ENCODE data around the gene TNNT2. TPM values are rescaled to one million over a fixed set of nuclear protein-coding genes. Genes with fewer than 3 reads are reported as not detected.

TNNT2 gene
- total and polyA plus RNA-seq, 2 donors from 2014 or later = 2.1 to 117 TPM

DNA sequence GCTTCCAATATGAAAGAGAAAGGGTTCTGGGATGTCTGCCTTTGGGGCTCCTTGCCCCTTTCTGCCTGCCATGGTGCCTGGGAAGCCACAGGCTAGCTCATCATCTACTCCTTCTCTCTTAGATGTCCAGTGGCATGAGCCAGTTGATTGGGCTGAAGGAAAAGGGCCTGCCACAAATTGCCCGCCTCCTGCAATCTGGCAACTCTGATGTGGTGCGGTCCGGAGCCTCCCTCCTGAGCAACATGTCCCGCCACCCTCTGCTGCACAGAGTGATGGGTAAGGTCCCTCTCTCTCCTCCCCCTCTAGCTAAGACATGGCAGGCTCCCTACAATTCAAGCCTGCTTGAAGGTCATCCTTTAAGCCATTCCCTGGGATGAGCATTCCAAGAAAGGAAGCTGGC, 53.2 kb downstream of the TNNT2 start:
- DNase-seq (no peak), FAIRE-seq (no peak)
- Histone ChIP-seq H3K4me1 (ENCODE audit: control insufficient read depth in 2 of 3, insufficient read depth in 2 of 3, low read depth in 1 of 3, low read length in 3 of 3) (no peaks in the 10 kb centered on the region), H3K27ac (ENCODE audit: low read depth in 2 of 2, low read length in 2 of 2) (no peak overlapping the region), H3K9ac (ENCODE audit: low read length in 3 of 3) (no peak overlapping the region), H3K4me3 (ENCODE audit: low read length in 3 of 3) (no peak overlapping the region), H3K36me3 (ENCODE audit: control insufficient read depth in 2 of 3, insufficient read depth in 3 of 3, low read length in 3 of 3) (no peaks in the 10 kb centered on the region), H3K9me3 (ENCODE audit: control insufficient read depth in 2 of 3, insufficient read depth in 1 of 3, low read length in 3 of 3) (no peaks in the 10 kb centered on the region), H3K27me3 (ENCODE audit: control insufficient read depth, insufficient read depth, low read length) (no peaks in the 10 kb centered on the region)
- TF ChIP-seq, protein P1, sequence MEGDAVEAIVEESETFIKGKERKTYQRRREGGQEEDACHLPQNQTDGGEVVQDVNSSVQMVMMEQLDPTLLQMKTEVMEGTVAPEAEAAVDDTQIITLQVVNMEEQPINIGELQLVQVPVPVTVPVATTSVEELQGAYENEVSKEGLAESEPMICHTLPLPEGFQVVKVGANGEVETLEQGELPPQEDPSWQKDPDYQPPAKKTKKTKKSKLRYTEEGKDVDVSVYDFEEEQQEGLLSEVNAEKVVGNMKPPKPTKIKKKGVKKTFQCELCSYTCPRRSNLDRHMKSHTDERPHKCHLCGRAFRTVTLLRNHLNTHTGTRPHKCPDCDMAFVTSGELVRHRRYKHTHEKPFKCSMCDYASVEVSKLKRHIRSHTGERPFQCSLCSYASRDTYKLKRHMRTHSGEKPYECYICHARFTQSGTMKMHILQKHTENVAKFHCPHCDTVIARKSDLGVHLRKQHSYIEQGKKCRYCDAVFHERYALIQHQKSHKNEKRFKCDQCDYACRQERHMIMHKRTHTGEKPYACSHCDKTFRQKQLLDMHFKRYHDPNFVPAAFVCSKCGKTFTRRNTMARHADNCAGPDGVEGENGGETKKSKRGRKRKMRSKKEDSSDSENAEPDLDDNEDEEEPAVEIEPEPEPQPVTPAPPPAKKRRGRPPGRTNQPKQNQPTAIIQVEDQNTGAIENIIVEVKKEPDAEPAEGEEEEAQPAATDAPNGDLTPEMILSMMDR (IDR thresholded peaks at IDR 0.05; ENCODE audit: borderline replicate concordance, extremely low read depth, insufficient read depth) = no peak
- intact Hi-C loops (cut with DNase I) = no loop called here

- TF ChIP-seq, protein P1 (IDR thresholded peaks at IDR 0.05; ENCODE audit: borderline replicate concordance, extremely low read depth, insufficient read depth) = no peak
- no peak for DNase-seq
These were observed 54.6 kb downstream of the TNNT2 start for GRCh38 chr1:201322653-201323510.

DNA sequence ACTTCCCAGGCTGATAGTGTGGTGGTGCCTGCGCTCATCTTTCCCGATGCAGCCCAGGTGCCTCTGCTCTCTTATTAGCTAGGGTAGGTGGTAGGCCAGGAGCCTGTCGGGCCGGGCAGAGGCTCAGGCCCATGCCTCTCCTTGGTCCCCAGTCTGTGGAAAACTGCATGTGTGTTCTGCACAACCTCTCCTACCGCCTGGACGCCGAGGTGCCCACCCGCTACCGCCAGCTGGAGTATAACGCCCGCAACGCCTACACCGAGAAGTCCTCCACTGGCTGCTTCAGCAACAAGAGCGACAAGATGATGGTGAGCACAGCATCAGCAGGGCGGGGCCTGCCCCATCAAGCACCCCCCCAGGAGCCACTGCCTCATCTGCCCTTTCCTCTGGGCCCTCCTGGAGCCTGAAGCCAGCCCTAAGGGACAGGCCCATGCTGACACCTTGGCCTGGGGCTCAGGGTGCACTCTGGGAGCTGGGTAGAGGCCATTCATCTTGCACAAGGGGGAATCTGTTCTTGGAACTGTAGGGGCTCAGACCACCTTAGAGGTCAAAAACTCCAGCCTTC, 55.6 kb downstream of the TNNT2 start:
- no peak overlapping the region for H3K4me3 ChIP-seq (ENCODE audit: low read length in 3 of 3)
- no peaks in the 10 kb centered on the region for H3K36me3 ChIP-seq (ENCODE audit: control insufficient read depth in 2 of 3, insufficient read depth in 3 of 3, low read length in 3 of 3)
- intact Hi-C loops (cut with DNase I) = no loop called here
- H3K9ac ChIP-seq (ENCODE audit: low read length in 3 of 3) = no peak overlapping the region
- DNase-seq (no peak), FAIRE-seq (no peak)
- no peaks in the 10 kb centered on the region for H3K9me3 ChIP-seq (ENCODE audit: control insufficient read depth in 2 of 3, insufficient read depth in 1 of 3, low read length in 3 of 3)
- TF ChIP-seq, protein P1 (IDR thresholded peaks at IDR 0.05; ENCODE audit: borderline replicate concordance, extremely low read depth, insufficient read depth) = no peak
- no peaks in the 10 kb centered on the region for H3K27me3 ChIP-seq (ENCODE audit: control insufficient read depth, insufficient read depth, low read length)
- no peaks in the 10 kb centered on the region for H3K4me1 ChIP-seq (ENCODE audit: control insufficient read depth in 2 of 3, insufficient read depth in 2 of 3, low read depth in 1 of 3, low read length in 3 of 3)
- H3K27ac ChIP-seq (ENCODE audit: low read depth in 2 of 2, low read length in 2 of 2) = no peak overlapping the region

More at GRCh38 chr1:201322653-201323510, 54.6 kb downstream of the TNNT2 start:
- H3K4me3 ChIP-seq (ENCODE audit: low read length in 3 of 3) = no peak overlapping the region
- no peaks in the 10 kb centered on the region for H3K9me3 ChIP-seq (ENCODE audit: control insufficient read depth in 2 of 3, insufficient read depth in 1 of 3, low read length in 3 of 3)
- intact Hi-C loops (cut with DNase I) = no loop called here
- H3K27ac ChIP-seq (ENCODE audit: low read depth in 2 of 2, low read length in 2 of 2) = no peak overlapping the region
- no peaks in the 10 kb centered on the region for H3K27me3 ChIP-seq (ENCODE audit: control insufficient read depth, insufficient read depth, low read length)
- FAIRE-seq = no peak
- no peaks in the 10 kb centered on the region for H3K4me1 ChIP-seq (ENCODE audit: control insufficient read depth in 2 of 3, insufficient read depth in 2 of 3, low read depth in 1 of 3, low read length in 3 of 3)
- H3K9ac ChIP-seq (ENCODE audit: low read length in 3 of 3) = no peak overlapping the region
- H3K36me3 ChIP-seq (ENCODE audit: control insufficient read depth in 2 of 3, insufficient read depth in 3 of 3, low read length in 3 of 3) = no peaks in the 10 kb centered on the region

Data from kidney (tissue), 14 donors.